Upper lobe of right lung (tissue), 1 donor: Measurements from ENCODE around the gene APLP1. TPM values are rescaled to one million over a fixed set of nuclear protein-coding genes. Genes with fewer than 3 reads are reported as not detected.
A peak's percentile ranks its signal among the peaks of the same experiment; 100 is the strongest.

ENCODE experiments used
- ATAC-seq: fragments of 200-7000 bp; cut with Tn5 transposase; one replicate; pipeline ENCODE4 v1.9.1; 2020; ENCODE audit warnings: mild to moderate bottlenecking, moderate library complexity
- DNase-seq: peaks from one replicate; pipeline ENCODE4 v3.0.0-alpha.2; 2020
- H3K27ac ChIP-seq: fragments of 200-600 bp; one replicate; pipeline ENCODE4 v1.8.0; 2022
- H3K27me3 ChIP-seq: fragments of 200-600 bp; one replicate; pipeline ENCODE4 v1.8.0; 2022; ENCODE audit warnings: mild to moderate bottlenecking
- H3K36me3 ChIP-seq: fragments of 200-600 bp; one replicate; pipeline ENCODE4 v1.8.0; 2022
- H3K4me1 ChIP-seq: fragments of 200-600 bp; one replicate; pipeline ENCODE4 v1.8.0; 2022
- H3K4me3 ChIP-seq: fragments of 200-600 bp; one replicate; pipeline ENCODE4 v1.8.0; 2022; ENCODE audit warnings: mild to moderate bottlenecking
- H3K9me3 ChIP-seq: fragments of 200-600 bp; one replicate; pipeline ENCODE4 v1.8.0; 2022
- CTCF ChIP-seq: fragments of 200-600 bp; IDR thresholded peaks from one replicate; pipeline ENCODE4 v1.8.0; 2022; ENCODE audit warnings: antibody characterized with exemption
- intact Hi-C: fragments of 100-400 bp; cut with DNase I; formaldehyde crosslinking; loops from one replicate; pipeline ENCODE4 v1.11.0; 2022
- total RNA-seq: library from RNA; stranded (reverse); fragmentation: NEBNext Ultra II Directional; extraction: Animal tissue kit (Norgen Biotek cat#: 25700); gene quantifications from one replicate; pipeline ENCODE4 v1.2.1, GENCODE V29; 2021
- donor health status: DM: no; HTN: yes; CAD: no; lungs with severe emphysema.

APLP1 gene
- total RNA-seq, 1 donor from 2014 or later = 7.0 TPM

GRCh38 chr19:35901854-35902661 lies 33.7 kb downstream of the APLP1 start, which contains the start of gene HCST:
Gene HCST, plus strand, starts transcription at chr19:35902529. Its CDS starts 65 bp downstream, at chr19:35902594.
- peak within 1 kb of the TSS; percentile 84 for H3K4me3 ChIP-seq
- no peak for DNase-seq
- ATAC-seq = no peak
- peak within 1 kb of the TSS; percentile 67 for H3K27ac ChIP-seq
- H3K9me3 ChIP-seq = no peaks in the 10 kb centered on the region
- TF ChIP-seq CTCF = no peak
- peaks cover 33% of the 10 kb centered on the region for H3K4me1 ChIP-seq
- H3K36me3 ChIP-seq = peaks cover 5% of the 10 kb centered on the region
- H3K27me3 ChIP-seq = no peaks in the 10 kb centered on the region
- intact Hi-C loops = no loop called here

- DNase-seq (no peak), ATAC-seq (no peak)
- intact Hi-C loops = no loop called here
- no peak for TF ChIP-seq CTCF
- Histone ChIP-seq H3K27ac (peak overlapping the region; percentile 67), H3K36me3 (no peaks in the 10 kb centered on the region), H3K4me1 (peaks cover 28% of the 10 kb centered on the region), H3K27me3 (no peaks in the 10 kb centered on the region), H3K9me3 (no peaks in the 10 kb centered on the region), H3K4me3 (peak overlapping the region; percentile 84)
Measured at GRCh38 chr19:35902870-35903475, 34.6 kb downstream of the APLP1 start.

- ATAC-seq (peak; percentile 71), DNase-seq (peak; percentile 94)
- Histone ChIP-seq H3K36me3 (no peaks in the 10 kb centered on the region), H3K4me1 (peaks cover 23% of the 10 kb centered on the region), H3K27ac (peak overlapping the region; percentile 67), H3K4me3 (peak overlapping the region; percentile 84), H3K27me3 (no peaks in the 10 kb centered on the region), H3K9me3 (no peaks in the 10 kb centered on the region)
- TF ChIP-seq CTCF = no peak
- intact Hi-C loops = no loop called here
Measured at GRCh38 chr19:35903550-35904179, 35.3 kb downstream of the APLP1 start.

- H3K4me3 ChIP-seq = no peak overlapping the region
- no peaks in the 10 kb centered on the region for H3K36me3 ChIP-seq
- H3K27me3 ChIP-seq = no peaks in the 10 kb centered on the region
- TF ChIP-seq CTCF = no peak
- H3K9me3 ChIP-seq = no peaks in the 10 kb centered on the region
- DNase-seq (no peak), ATAC-seq (no peak)
- H3K4me1 ChIP-seq = peaks cover 23% of the 10 kb centered on the region
- peak overlapping the region; percentile 67 for H3K27ac ChIP-seq
- intact Hi-C loops = no loop called here
Measured at GRCh38 chr19:35904311-35905068, 36.1 kb downstream of the APLP1 start.

GRCh38 chr19:35905178-35905727 lies 36.9 kb downstream of the APLP1 start:
- intact Hi-C loops = no loop called here
- Histone ChIP-seq H3K36me3 (no peaks in the 10 kb centered on the region), H3K27me3 (no peaks in the 10 kb centered on the region), H3K27ac (peak overlapping the region; percentile 67), H3K4me1 (peaks cover 23% of the 10 kb centered on the region), H3K4me3 (no peak overlapping the region), H3K9me3 (no peaks in the 10 kb centered on the region)
- TF ChIP-seq CTCF = no peak
- ATAC-seq = no peak
- DNase-seq = no peak
